GM12878 (cell line): Measurements from ENCODE around the gene CYP1A2. TPM values are rescaled to one million over a fixed set of nuclear protein-coding genes. Genes with fewer than 3 reads are reported as not detected.

ENCODE experiments used
- ATAC-seq: fragments of 200-7000 bp; cut with Tn5 transposase; 3 replicates; pipeline ENCODE4 v1.9.1; 2020; ENCODE audit warnings: mild to moderate bottlenecking, moderate library complexity
- BruUV-seq: library from RNA; stranded (reverse); fragments of 400-500 nt; replicated peaks from 2 replicates; lab custom pipeline; 2021; lab: Mats Ljungman, UMichigan
- CTCF ChIA-PET: fragments of 300-600 bp; sonication (Branson Sonifier 250); formaldehyde crosslinking; extraction: SDS; loops from one replicate; lab custom pipeline; 2021; ENCODE audit warnings: inconsistent platforms; lab: Yijun Ruan, JAX
- POLR2A ChIA-PET: fragments of 350-600 bp; formaldehyde crosslinking; extraction: SDS; loops from one replicate; lab custom pipeline; 2021; ENCODE audit warnings: inconsistent platforms; lab: Charles Lee
- RAD21 ChIA-PET: fragments of 300-600 bp; sonication (Branson Sonifier 250); formaldehyde crosslinking; loops from one replicate; lab custom pipeline; 2023; ENCODE audit warnings: antibody characterized with exemption; ENCODE audit not compliant: unreplicated experiment; lab: Charles Lee
- SMC1A ChIA-PET: fragments of 300-600 bp; sonication (Branson Sonifier 250); formaldehyde crosslinking; loops from one replicate; lab custom pipeline; 2023; ENCODE audit not compliant: unreplicated experiment, uncharacterized antibody; lab: Charles Lee
- DNase-seq: peaks from one replicate; pipeline ENCODE4 v3.0.0-alpha.2; 2011; ENCODE audit warnings: low read depth, low spot score
- FAIRE-seq: peaks from 3 replicates; lab custom pipeline; 2011; peaks lifted over from hg19 to GRCh38; lab: Jason Lieb, UNC
- H2AFZ ChIP-seq: 2 replicates; pipeline ENCODE4 v1.6.0; 2011; ENCODE audit warnings: low read depth, low read length, control low read depth; ENCODE audit not compliant: control insufficient read depth
- H3K27ac ChIP-seq: 2 replicates; pipeline ENCODE4 v1.5.1; 2011; ENCODE audit warnings: control low read depth; ENCODE audit not compliant: control insufficient read depth, insufficient read depth
- H3K27me3 ChIP-seq, 2 experiments: replicated peaks in 1 of 2; 2 replicates each; pipeline versions ENCODE4 v1.6.0 to v1.6.1; 2011; ENCODE audit warnings: low read length in 1 of 2; ENCODE audit not compliant: control insufficient read depth in 2 of 2, insufficient read depth in 2 of 2
- H3K36me3 ChIP-seq, 2 experiments: 2 replicates each; pipeline ENCODE4 v1.5.1; 2011; ENCODE audit warnings: low read length in 1 of 2; ENCODE audit not compliant: control insufficient read depth in 2 of 2, insufficient read depth in 2 of 2
- H3K4me1 ChIP-seq: 2 replicates; pipeline ENCODE4 v1.6.1; 2011; ENCODE audit warnings: mild to moderate bottlenecking, low read length, moderate library complexity, mixed read lengths; ENCODE audit not compliant: control insufficient read depth, insufficient read depth
- H3K4me2 ChIP-seq: 2 replicates; pipeline ENCODE4 v1.6.0; 2011; ENCODE audit warnings: control low read depth; ENCODE audit not compliant: control insufficient read depth, insufficient read depth
- H3K4me3 ChIP-seq: fragments of 200-600 bp; sonication (generic); 2 replicates; pipeline ENCODE4 v1.5.1; 2016
- H3K79me2 ChIP-seq: 2 replicates; pipeline ENCODE4 v1.6.0; 2011; ENCODE audit warnings: low read length; ENCODE audit not compliant: control insufficient read depth, insufficient read depth
- H3K9ac ChIP-seq: 2 replicates; pipeline ENCODE4 v1.8.0; 2011; ENCODE audit warnings: low read length, control low read depth, mixed read lengths; ENCODE audit not compliant: control insufficient read depth, insufficient read depth
- H3K9me3 ChIP-seq: replicated peaks from 3 replicates; pipeline ENCODE4 v1.5.1; 2011; ENCODE audit warnings: mild to moderate bottlenecking, low read length; ENCODE audit not compliant: control insufficient read depth, insufficient read depth
- H4K20me1 ChIP-seq: 2 replicates; pipeline ENCODE4 v1.6.0; 2011; ENCODE audit not compliant: control insufficient read depth, insufficient read depth
- ASH2L ChIP-seq: fragments of 300-600, 200-600 bp; sonication (generic); IDR thresholded peaks from 2 replicates; pipeline ENCODE4 v1.6.1; 2017; ENCODE audit warnings: low read depth, mild to moderate bottlenecking, borderline replicate concordance
- ATF3 ChIP-seq: IDR thresholded peaks from 2 replicates; pipeline ENCODE4 v1.6.1; 2011; ENCODE audit warnings: low read depth, mild to moderate bottlenecking, low read length, moderate library complexity, borderline replicate concordance; ENCODE audit errors: extremely low read depth
- BCLAF1 ChIP-seq: fragments of 450-650 bp; IDR thresholded peaks from 2 replicates; pipeline ENCODE4 v1.6.1; 2017; ENCODE audit warnings: antibody characterized with exemption, mild to moderate bottlenecking, moderate library complexity
- BMI1 ChIP-seq: fragments of 450-650 bp; IDR thresholded peaks from 2 replicates; pipeline ENCODE4 v1.6.1; 2016; ENCODE audit warnings: mild to moderate bottlenecking, moderate library complexity, borderline replicate concordance
- HDAC6 ChIP-seq: fragments of 200-600 bp; sonication (generic); IDR thresholded peaks from one replicate; pipeline ENCODE4 v1.8.0; 2017; ENCODE audit warnings: antibody characterized with exemption; ENCODE audit not compliant: unreplicated experiment
- IKZF1 ChIP-seq: fragments of 450-650 bp; conservative IDR thresholded peaks from 2 replicates; pipeline ENCODE4 v1.6.1; 2017; ENCODE audit warnings: antibody characterized with exemption, mild to moderate bottlenecking
- NR2C2 ChIP-seq: IDR thresholded peaks from 2 replicates; pipeline ENCODE4 v1.6.1; 2011; ENCODE audit warnings: borderline replicate concordance, low read depth; ENCODE audit not compliant: control insufficient read depth, insufficient read length
- RFX5 ChIP-seq: IDR thresholded peaks from 2 replicates; pipeline ENCODE4 v1.6.1; 2011; ENCODE audit warnings: low read depth, low read length, improper control_type of control experiment
- SREBF1 ChIP-seq: IDR thresholded peaks from 2 replicates; pipeline ENCODE4 v1.6.1; 2012; ENCODE audit warnings: mild to moderate bottlenecking, low read length
- USF2 ChIP-seq: IDR thresholded peaks from 2 replicates; pipeline ENCODE4 v1.6.1; 2011; ENCODE audit warnings: low read depth, low read length, improper control_type of control experiment, borderline replicate concordance
- ZSCAN29 ChIP-seq: fragments of 450-650 bp; IDR thresholded peaks from 2 replicates; pipeline ENCODE4 v1.6.1; 2017; ENCODE audit warnings: mild to moderate bottlenecking, moderate library complexity
- WGBS: methylation state at CpG from one replicate; pipeline ENCODE4 v1.1.6; 2016; ENCODE audit warnings: low lambda C conversion rate; ENCODE audit not compliant: insufficient replicate concordance, insufficient coverage; ENCODE audit errors: missing lambda C conversion rate; 5-methylcytosine and 5-hydroxymethylcytosine counted together
- in situ Hi-C: fragments of 300-500 bp; cut with MboI; formaldehyde crosslinking; loops from 9 replicates; pipeline ENCODE4 v1.14.3; 2018; ENCODE audit warnings: mixed read lengths
- intact Hi-C: fragments of 100-400 bp; cut with micrococcal nuclease; formaldehyde crosslinking; loops from one replicate; pipeline ENCODE4 v1.14.2; 2022; ENCODE audit not compliant: unreplicated experiment
- polyA plus RNA-seq, 11 experiments: library from polyadenylated mRNA; depleted of rRNA in 4 of 11; unstranded in 6 of 11; stranded (reverse) in 5 of 11; fragments of >200 nt; fragmentation: Nextera tagmentation in 4 of 11; fragmentation: Illumina TruSeq in 1 of 11; extraction: Ambion mirVana in 4 of 11; extraction: Trizol in 1 of 11; gene quantifications; 1 replicate in 1 of 11; 2 replicates in 10 of 11; pipeline versions ENCODE4 v1.2.1 to v1.2.3, GENCODE V29; 2011 to 2016; ENCODE audit warnings: inconsistent platforms in 2 of 11, missing spikeins in 2 of 11, low read depth in 1 of 11
- total RNA-seq, 4 experiments: library from RNA; depleted of rRNA in 3 of 4; stranded (reverse); fragments of >200 nt in 3 of 4; fragmentation: Illumina TruSeq in 1 of 4; extraction: Trizol in 1 of 4; gene quantifications; 2 replicates each; pipeline versions ENCODE4 v1.2.1 to v1.2.3, GENCODE V29; 2013 to 2021
- TF ChIP-seq, protein P1 (sequence below): IDR thresholded peaks from 2 replicates; pipeline ENCODE4 v1.6.1; 2012; ENCODE audit warnings: low read depth, low read length, improper control_type of control experiment
- TF ChIP-seq, protein P2 (sequence below): fragments of 450-650 bp; formaldehyde crosslinking; IDR thresholded peaks from 2 replicates; pipeline ENCODE4 v1.5.0; 2022; ENCODE audit warnings: mild to moderate bottlenecking, missing genetic modification characterization
- TF ChIP-seq, protein P3 (sequence below): IDR thresholded peaks from 2 replicates; pipeline ENCODE4 v1.6.1; 2011; ENCODE audit warnings: mild to moderate bottlenecking, low read depth, low read length, moderate library complexity; ENCODE audit not compliant: insufficient replicate concordance

CYP1A2 gene
- total and polyA plus RNA-seq, 10 of the 15 experiments (the other 5 are each of a cell fraction or from before 2014, with no cell fraction given), result 0.03 to 0.09 (median 0.05) TPM; not detected in 7

- Histone ChIP-seq H3K27me3 (no peaks in the 10 kb centered on the region), H3K9ac (no peak overlapping the region), H3K79me2 (no peaks in the 10 kb centered on the region), H3K4me3 (no peak overlapping the region), H3K4me1 (no peaks in the 10 kb centered on the region), H2AFZ (no peak overlapping the region)
- in situ Hi-C loops, result no loop called here
- DNase-seq, result no peak
- no TSS peak for BruUV-seq
- ChIA-PET CTCF (no interaction called here), SMC1A (no interaction called here)
- no peak for ATAC-seq
- WGBS, result 55% methylated on average over 19 of the region's 20 CpGs
- TF ChIP-seq RFX5 (no peak), ASH2L (no peak), IKZF1 (no peak), USF2 (no peak), BMI1 (no peak), NR2C2 (no peak), ATF3 (no peak), BCLAF1 (no peak), HDAC6 (no peak), SREBF1 (no peak), ZSCAN29 (no peak)
- TF ChIP-seq, protein P1, sequence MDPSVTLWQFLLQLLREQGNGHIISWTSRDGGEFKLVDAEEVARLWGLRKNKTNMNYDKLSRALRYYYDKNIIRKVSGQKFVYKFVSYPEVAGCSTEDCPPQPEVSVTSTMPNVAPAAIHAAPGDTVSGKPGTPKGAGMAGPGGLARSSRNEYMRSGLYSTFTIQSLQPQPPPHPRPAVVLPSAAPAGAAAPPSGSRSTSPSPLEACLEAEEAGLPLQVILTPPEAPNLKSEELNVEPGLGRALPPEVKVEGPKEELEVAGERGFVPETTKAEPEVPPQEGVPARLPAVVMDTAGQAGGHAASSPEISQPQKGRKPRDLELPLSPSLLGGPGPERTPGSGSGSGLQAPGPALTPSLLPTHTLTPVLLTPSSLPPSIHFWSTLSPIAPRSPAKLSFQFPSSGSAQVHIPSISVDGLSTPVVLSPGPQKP, result no peak
- TF ChIP-seq, protein P2, sequence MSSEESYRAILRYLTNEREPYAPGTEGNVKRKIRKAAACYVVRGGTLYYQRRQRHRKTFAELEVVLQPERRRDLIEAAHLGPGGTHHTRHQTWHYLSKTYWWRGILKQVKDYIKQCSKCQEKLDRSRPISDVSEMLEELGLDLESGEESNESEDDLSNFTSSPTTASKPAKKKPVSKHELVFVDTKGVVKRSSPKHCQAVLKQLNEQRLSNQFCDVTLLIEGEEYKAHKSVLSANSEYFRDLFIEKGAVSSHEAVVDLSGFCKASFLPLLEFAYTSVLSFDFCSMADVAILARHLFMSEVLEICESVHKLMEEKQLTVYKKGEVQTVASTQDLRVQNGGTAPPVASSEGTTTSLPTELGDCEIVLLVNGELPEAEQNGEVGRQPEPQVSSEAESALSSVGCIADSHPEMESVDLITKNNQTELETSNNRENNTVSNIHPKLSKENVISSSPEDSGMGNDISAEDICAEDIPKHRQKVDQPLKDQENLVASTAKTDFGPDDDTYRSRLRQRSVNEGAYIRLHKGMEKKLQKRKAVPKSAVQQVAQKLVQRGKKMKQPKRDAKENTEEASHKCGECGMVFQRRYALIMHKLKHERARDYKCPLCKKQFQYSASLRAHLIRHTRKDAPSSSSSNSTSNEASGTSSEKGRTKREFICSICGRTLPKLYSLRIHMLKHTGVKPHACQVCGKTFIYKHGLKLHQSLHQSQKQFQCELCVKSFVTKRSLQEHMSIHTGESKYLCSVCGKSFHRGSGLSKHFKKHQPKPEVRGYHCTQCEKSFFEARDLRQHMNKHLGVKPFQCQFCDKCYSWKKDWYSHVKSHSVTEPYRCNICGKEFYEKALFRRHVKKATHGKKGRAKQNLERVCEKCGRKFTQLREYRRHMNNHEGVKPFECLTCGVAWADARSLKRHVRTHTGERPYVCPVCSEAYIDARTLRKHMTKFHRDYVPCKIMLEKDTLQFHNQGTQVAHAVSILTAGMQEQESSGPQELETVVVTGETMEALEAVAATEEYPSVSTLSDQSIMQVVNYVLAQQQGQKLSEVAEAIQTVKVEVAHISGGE, result no peak
- TF ChIP-seq, protein P3, sequence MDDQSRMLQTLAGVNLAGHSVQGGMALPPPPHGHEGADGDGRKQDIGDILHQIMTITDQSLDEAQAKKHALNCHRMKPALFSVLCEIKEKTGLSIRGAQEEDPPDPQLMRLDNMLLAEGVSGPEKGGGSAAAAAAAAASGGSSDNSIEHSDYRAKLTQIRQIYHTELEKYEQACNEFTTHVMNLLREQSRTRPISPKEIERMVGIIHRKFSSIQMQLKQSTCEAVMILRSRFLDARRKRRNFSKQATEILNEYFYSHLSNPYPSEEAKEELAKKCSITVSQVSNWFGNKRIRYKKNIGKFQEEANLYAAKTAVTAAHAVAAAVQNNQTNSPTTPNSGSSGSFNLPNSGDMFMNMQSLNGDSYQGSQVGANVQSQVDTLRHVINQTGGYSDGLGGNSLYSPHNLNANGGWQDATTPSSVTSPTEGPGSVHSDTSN, result no peak
- TF ChIP-seq, all 136 proteins: peak for 0
- no peak for FAIRE-seq
- no peak overlapping the region for H3K27ac ChIP-seq
- no peak overlapping the region for H3K4me2 ChIP-seq
- POLR2A ChIA-PET, result no interaction called here
- no peaks in the 10 kb centered on the region for H3K9me3 ChIP-seq
- intact Hi-C loops, result no loop called here
- no peaks in the 10 kb centered on the region for H4K20me1 ChIP-seq
- RAD21 ChIA-PET, result interaction anchor here (0.6 kb wide), 1 partner anchor 24 kb away, joined by 3 read pairs; no protein-coding TSS in a partner anchor
- no peaks in the 10 kb centered on the region for H3K36me3 ChIP-seq
Measured at GRCh38 chr15:74749832-74750231, 1.2 kb downstream of the CYP1A2 start.
